Liver (tissue), 10 donors: ENCODE results near the gene AGAP5. TPM values are rescaled to one million over a fixed set of nuclear protein-coding genes. Genes with fewer than 3 reads are reported as not detected.

Experiments
- DNase-seq: peaks from one replicate; pipeline ENCODE4 v3.0.0-alpha.2; 2017; ENCODE audit warnings: low spot score
- H3K27ac ChIP-seq, 2 donors: one replicate each; pipeline ENCODE4 v1.7.0; 2013; ENCODE audit warnings: inconsistent platforms in 2 of 2, low read length in 2 of 2, control low read depth in 1 of 2, low read depth in 1 of 2, mild to moderate bottlenecking in 1 of 2
- H3K27me3 ChIP-seq, 4 donors: one replicate each; pipeline versions ENCODE4 v1.6.1 to v1.7.0; 2013; ENCODE audit warnings: low read length in 3 of 4, inconsistent platforms in 1 of 4, mild to moderate bottlenecking in 1 of 4, moderate library complexity in 1 of 4; ENCODE audit not compliant: control insufficient read depth in 4 of 4, insufficient read depth in 4 of 4
- H3K36me3 ChIP-seq, 4 donors: one replicate each; pipeline versions ENCODE4 v1.6.1 to v1.7.0; 2013; ENCODE audit warnings: low read length in 3 of 4, mild to moderate bottlenecking in 3 of 4, low read depth in 1 of 4, moderate library complexity in 1 of 4; ENCODE audit not compliant: control insufficient read depth in 4 of 4, insufficient read depth in 3 of 4
- H3K4me1 ChIP-seq, 4 donors: one replicate each; pipeline versions ENCODE4 v1.6.1 to v1.7.0; 2013; ENCODE audit warnings: low read length in 3 of 4, mild to moderate bottlenecking in 3 of 4, moderate library complexity in 1 of 4; ENCODE audit not compliant: control insufficient read depth in 4 of 4, insufficient read depth in 4 of 4
- H3K4me3 ChIP-seq, 3 donors: one replicate each; pipeline versions ENCODE4 v1.6.1 to v1.7.0; 2013; ENCODE audit warnings: low read length in 3 of 3, control low read depth in 1 of 3, low read depth in 1 of 3, mild to moderate bottlenecking in 1 of 3
- H3K9ac ChIP-seq, 2 donors: one replicate each; pipeline ENCODE4 v1.7.0; 2013; ENCODE audit warnings: low read length in 2 of 2, mild to moderate bottlenecking in 2 of 2, moderate library complexity in 2 of 2, control low read depth in 1 of 2, low read depth in 1 of 2
- H3K9me3 ChIP-seq, 4 donors: one replicate each; pipeline versions ENCODE4 v1.6.1 to v1.7.0; 2013; ENCODE audit warnings: low read length in 3 of 4; ENCODE audit not compliant: control insufficient read depth in 4 of 4
- EGR1 ChIP-seq, 2 donors: IDR thresholded peaks; 2 replicates each; pipeline ENCODE4 v1.6.1; 2016 to 2018; ENCODE audit warnings: antibody characterized with exemption in 2 of 2, low read depth in 2 of 2
- FOXA1 ChIP-seq: IDR thresholded peaks from 2 replicates; pipeline ENCODE4 v1.6.1; 2016; ENCODE audit warnings: antibody characterized with exemption
- WGBS: extraction: QIAGEN DNeasy Blood & Tissue Kit; methylation state at CpG from one replicate; pipeline ENCODE4 v1.1.7; 2013; 5-methylcytosine and 5-hydroxymethylcytosine counted together
- polyA plus RNA-seq, 2 donors: library from polyadenylated mRNA; stranded (reverse) in 1 of 2; unstranded in 1 of 2; fragments of 200-250 nt in 1 of 2; fragments of >200 nt in 1 of 2; fragmentation: Nextera tagmentation in 1 of 2; extraction: Ambion mirVana in 1 of 2; gene quantifications; one replicate each; pipeline versions ENCODE4 v1.2.1 to v1.2.3, GENCODE V29; 2013 to 2015
- small RNA-seq: library from RNA; depleted of rRNA; stranded (forward); fragments of <200 nt; gene quantifications from one replicate; pipeline ENCODE3, GENCODE V24; 2014
- total RNA-seq, 2 donors: library from RNA; depleted of rRNA; stranded (reverse); fragments of >200 nt; gene quantifications; one replicate each; pipeline ENCODE4 v1.2.3, GENCODE V29; 2014
- TF ChIP-seq, protein P1 (sequence below): IDR thresholded peaks from 2 replicates; pipeline ENCODE4 v1.6.1; 2016; ENCODE audit warnings: antibody characterized with exemption, mild to moderate bottlenecking
- TF ChIP-seq, protein P2 (sequence below): fragments of 150-350 bp; IDR thresholded peaks from 2 replicates; pipeline ENCODE4 v1.5.1; 2017; ENCODE audit warnings: improper control_type of control experiment, low read depth, low read length; ENCODE audit not compliant: missing input control
- TF ChIP-seq, protein P3 (sequence below): IDR thresholded peaks from 2 replicates; pipeline ENCODE4 v1.6.1; 2016; ENCODE audit warnings: antibody characterized with exemption
- donor health status: healthy.
- donor health status: healthy.
- donor health status: healthy.
- donor health status: healthy.
- donor health status: healthy.

AGAP5 gene
- total and polyA plus RNA-seq, 4 donors = 1.4 to 9.1 (median 2.5) TPM

DNA sequence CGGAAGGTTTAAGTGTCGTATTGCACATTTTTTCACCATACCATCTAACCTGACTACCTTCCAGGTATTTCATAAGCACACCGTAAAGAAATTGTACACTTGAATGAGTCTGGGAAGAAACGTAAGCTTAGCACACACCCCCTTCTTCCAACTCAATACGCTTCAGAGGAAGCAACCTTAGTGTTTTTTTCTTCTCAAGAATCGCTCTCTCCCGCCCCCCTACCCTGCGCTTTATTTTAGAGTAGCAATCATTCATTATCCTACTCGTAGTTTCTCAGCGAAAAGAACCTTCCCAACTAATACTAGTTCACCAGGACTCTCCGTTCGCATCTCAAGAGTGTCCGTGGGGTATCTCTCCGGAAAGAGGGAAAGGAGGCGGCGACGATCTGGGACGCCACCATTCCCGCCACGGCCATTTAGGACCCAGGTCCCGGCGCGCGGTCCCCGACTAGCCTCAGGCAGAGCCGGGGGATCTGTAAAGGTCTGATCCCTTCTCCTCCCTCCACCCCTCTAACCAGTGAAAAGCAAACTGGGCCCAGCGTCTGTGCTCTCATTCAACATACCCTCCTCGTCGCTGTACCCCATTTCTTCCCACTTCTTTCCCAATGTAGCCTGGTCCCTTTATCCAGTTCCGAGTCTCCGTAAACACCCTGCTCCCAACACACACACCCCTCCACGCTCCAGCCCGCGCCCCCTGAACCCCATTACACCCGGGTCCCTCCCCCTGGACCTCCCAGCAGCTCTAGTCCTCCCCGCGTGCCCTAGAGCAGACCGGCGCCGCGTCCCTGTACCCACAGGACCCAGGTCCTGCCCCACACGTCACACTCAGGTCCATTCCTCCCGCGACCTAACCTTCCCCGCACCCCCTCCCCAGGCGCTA lies 72.7 kb downstream of the AGAP5 start:
- Histone ChIP-seq H3K27ac (peak overlapping the region; percentile 34 to 57), H3K4me3 (peak overlapping the region; percentile 72 to 95 (median 78)), H3K9ac (peak overlapping the region; percentile 69 to 86), H3K4me1 (peaks cover 0 to 14% (median 9%) of the 10 kb centered on the region in 4 donors), H3K36me3 (no peaks in the 10 kb centered on the region), H3K27me3 (no peaks in the 10 kb centered on the region), H3K9me3 (no peaks in the 10 kb centered on the region)
- no peak for DNase-seq
- WGBS = 3% methylated on average over 46 of the region's 46 CpGs
- TF ChIP-seq, protein P1, sequence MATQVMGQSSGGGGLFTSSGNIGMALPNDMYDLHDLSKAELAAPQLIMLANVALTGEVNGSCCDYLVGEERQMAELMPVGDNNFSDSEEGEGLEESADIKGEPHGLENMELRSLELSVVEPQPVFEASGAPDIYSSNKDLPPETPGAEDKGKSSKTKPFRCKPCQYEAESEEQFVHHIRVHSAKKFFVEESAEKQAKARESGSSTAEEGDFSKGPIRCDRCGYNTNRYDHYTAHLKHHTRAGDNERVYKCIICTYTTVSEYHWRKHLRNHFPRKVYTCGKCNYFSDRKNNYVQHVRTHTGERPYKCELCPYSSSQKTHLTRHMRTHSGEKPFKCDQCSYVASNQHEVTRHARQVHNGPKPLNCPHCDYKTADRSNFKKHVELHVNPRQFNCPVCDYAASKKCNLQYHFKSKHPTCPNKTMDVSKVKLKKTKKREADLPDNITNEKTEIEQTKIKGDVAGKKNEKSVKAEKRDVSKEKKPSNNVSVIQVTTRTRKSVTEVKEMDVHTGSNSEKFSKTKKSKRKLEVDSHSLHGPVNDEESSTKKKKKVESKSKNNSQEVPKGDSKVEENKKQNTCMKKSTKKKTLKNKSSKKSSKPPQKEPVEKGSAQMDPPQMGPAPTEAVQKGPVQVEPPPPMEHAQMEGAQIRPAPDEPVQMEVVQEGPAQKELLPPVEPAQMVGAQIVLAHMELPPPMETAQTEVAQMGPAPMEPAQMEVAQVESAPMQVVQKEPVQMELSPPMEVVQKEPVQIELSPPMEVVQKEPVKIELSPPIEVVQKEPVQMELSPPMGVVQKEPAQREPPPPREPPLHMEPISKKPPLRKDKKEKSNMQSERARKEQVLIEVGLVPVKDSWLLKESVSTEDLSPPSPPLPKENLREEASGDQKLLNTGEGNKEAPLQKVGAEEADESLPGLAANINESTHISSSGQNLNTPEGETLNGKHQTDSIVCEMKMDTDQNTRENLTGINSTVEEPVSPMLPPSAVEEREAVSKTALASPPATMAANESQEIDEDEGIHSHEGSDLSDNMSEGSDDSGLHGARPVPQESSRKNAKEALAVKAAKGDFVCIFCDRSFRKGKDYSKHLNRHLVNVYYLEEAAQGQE = no peak
- TF ChIP-seq, protein P2, sequence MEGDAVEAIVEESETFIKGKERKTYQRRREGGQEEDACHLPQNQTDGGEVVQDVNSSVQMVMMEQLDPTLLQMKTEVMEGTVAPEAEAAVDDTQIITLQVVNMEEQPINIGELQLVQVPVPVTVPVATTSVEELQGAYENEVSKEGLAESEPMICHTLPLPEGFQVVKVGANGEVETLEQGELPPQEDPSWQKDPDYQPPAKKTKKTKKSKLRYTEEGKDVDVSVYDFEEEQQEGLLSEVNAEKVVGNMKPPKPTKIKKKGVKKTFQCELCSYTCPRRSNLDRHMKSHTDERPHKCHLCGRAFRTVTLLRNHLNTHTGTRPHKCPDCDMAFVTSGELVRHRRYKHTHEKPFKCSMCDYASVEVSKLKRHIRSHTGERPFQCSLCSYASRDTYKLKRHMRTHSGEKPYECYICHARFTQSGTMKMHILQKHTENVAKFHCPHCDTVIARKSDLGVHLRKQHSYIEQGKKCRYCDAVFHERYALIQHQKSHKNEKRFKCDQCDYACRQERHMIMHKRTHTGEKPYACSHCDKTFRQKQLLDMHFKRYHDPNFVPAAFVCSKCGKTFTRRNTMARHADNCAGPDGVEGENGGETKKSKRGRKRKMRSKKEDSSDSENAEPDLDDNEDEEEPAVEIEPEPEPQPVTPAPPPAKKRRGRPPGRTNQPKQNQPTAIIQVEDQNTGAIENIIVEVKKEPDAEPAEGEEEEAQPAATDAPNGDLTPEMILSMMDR = no peak
- no peak for TF ChIP-seq FOXA1
- no peak for TF ChIP-seq EGR1 (IDR thresholded peaks at IDR 0.05; ENCODE audit: low read depth in 2 of 2)
- TF ChIP-seq, protein P3, sequence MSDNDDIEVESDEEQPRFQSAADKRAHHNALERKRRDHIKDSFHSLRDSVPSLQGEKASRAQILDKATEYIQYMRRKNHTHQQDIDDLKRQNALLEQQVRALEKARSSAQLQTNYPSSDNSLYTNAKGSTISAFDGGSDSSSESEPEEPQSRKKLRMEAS = no peak

Small RNA genes lying within 50 kb of the gene (small RNA-seq; reads per million reads assigned to genes)
- gene AC022400.4 (not detected), gene RNA5SP320 (not detected)

Other genes starting within 250 kb of the AGAP5 start
- 10 to 100 TPM; 15.6 to 22.4 TPM for gene PPP3CB, start 202.1 kb downstream of the AGAP5 start, total RNA-seq
- 1 to 10 TPM; 5.7 to 7.1 TPM for gene PPP3CB, start 202.1 kb downstream of the AGAP5 start, polyA plus RNA-seq
- gene USP54, start 106.8 kb downstream of the AGAP5 start, total RNA-seq = 1 to 10 TPM; 3.6 to 9.0 TPM
- gene USP54, start 106.8 kb downstream of the AGAP5 start, polyA plus RNA-seq = 10 to 100 TPM in 1 of 2 donors, 1 to 10 TPM in 1; 1.3 to 10.4 TPM
- gene MYOZ1, start 56.6 kb downstream of the AGAP5 start, total RNA-seq = under 1 TPM; 0.17 to 0.23 TPM
- under 1 TPM in 1 of 2 donors, not detected in 1; 0.14 TPM for gene MYOZ1, start 56.6 kb downstream of the AGAP5 start, polyA plus RNA-seq
- under 1 TPM in 1 of 2 donors, not detected in 1; under 0.01 TPM for gene SYNPO2L, start 42.1 kb downstream of the AGAP5 start, total RNA-seq
- gene SYNPO2L, start 42.1 kb downstream of the AGAP5 start, polyA plus RNA-seq = under 1 TPM in 1 of 2 donors, not detected in 1; 0.02 TPM
- 10 to 100 TPM; 41.4 to 48.1 TPM for gene SEC24C, start 46.3 kb upstream of the AGAP5 start, total RNA-seq
- 10 to 100 TPM; 15.0 to 40.5 TPM for gene SEC24C, start 46.3 kb upstream of the AGAP5 start, polyA plus RNA-seq
- 10 to 100 TPM in 1 of 2 donors, 1 to 10 TPM in 1; 7.6 to 13.7 TPM for gene CHCHD1, start 83.9 kb upstream of the AGAP5 start, total RNA-seq
- 10 to 100 TPM; 32.5 to 47.4 TPM for gene CHCHD1, start 83.9 kb upstream of the AGAP5 start, polyA plus RNA-seq
- gene ZSWIM8, start 87.5 kb upstream of the AGAP5 start, total RNA-seq = 10 to 100 TPM; 35.3 to 66.2 TPM
- 10 to 100 TPM; 33.3 to 53.4 TPM for gene ZSWIM8, start 87.5 kb upstream of the AGAP5 start, polyA plus RNA-seq
- 10 to 100 TPM; 11.4 to 14.0 TPM for gene NDST2, start 113.5 kb upstream of the AGAP5 start, total RNA-seq
- 1 to 10 TPM; 6.5 to 7.6 TPM for gene NDST2, start 113.5 kb upstream of the AGAP5 start, polyA plus RNA-seq
- gene CAMK2G, start 176.4 kb upstream of the AGAP5 start, total RNA-seq = 10 to 100 TPM in 1 of 2 donors, 1 to 10 TPM in 1; 9.3 to 18.3 TPM
- 10 to 100 TPM in 1 of 2 donors, 1 to 10 TPM in 1; 6.8 to 10.4 TPM for gene CAMK2G, start 176.4 kb upstream of the AGAP5 start, polyA plus RNA-seq
- gene PLAU, start 213.0 kb upstream of the AGAP5 start, total RNA-seq = 1 to 10 TPM in 1 of 2 donors, under 1 TPM in 1; 0.67 to 1.0 TPM
- under 1 TPM; 0.40 to 0.91 TPM for gene PLAU, start 213.0 kb upstream of the AGAP5 start, polyA plus RNA-seq